SK-N-SH treated with all-trans-retinoic acid at 6 μM for 48 hours (cell line): Measurements from ENCODE around the gene ANKS1A.
"Not testable (repeated sequence)": the region's sequence is repeated elsewhere in the genome, so short reads cannot be mapped to it uniquely, and the experiment has no call there.

ENCODE experiments used
- ATAC-seq: fragments of 200-7000 bp; cut with Tn5 transposase; 3 replicates; pipeline ENCODE4 v1.9.1; 2020; ENCODE audit warnings: mild to moderate bottlenecking, moderate library complexity
- ARNTL ChIP-seq: fragments of 450-650 bp; formaldehyde crosslinking; IDR thresholded peaks from 2 replicates; pipeline ENCODE4 v1.5.0; 2020; ENCODE audit warnings: low read depth, mild to moderate bottlenecking, moderate library complexity, borderline replicate concordance
- CREB5 ChIP-seq: fragments of 250-450 bp; sonication (Bioruptor Pico); IDR thresholded peaks from 2 replicates; pipeline ENCODE4 v1.5.1; 2020; ENCODE audit warnings: low read depth, mild to moderate bottlenecking, moderate library complexity
- CSDC2 ChIP-seq: fragments of 250-450 bp; sonication (Bioruptor Pico); IDR thresholded peaks from 2 replicates; pipeline ENCODE4 v1.5.0; 2020; ENCODE audit warnings: mild to moderate bottlenecking, moderate library complexity
- ISL1 ChIP-seq: fragments of 250-450 bp; sonication (Bioruptor Pico); IDR thresholded peaks from 2 replicates; pipeline ENCODE4 v2.1.2; 2022; ENCODE audit warnings: mild to moderate bottlenecking, moderate library complexity
- OSR1 ChIP-seq: fragments of 250-450 bp; sonication (Bioruptor Pico); IDR thresholded peaks from 2 replicates; pipeline ENCODE4 v1.8.0; 2022; ENCODE audit warnings: moderate library complexity, mild to moderate bottlenecking, inconsistent platforms
- PATZ1 ChIP-seq: fragments of 250-450 bp; sonication (Bioruptor Pico); IDR thresholded peaks from 2 replicates; pipeline ENCODE4 v1.8.0; 2020; ENCODE audit warnings: mild to moderate bottlenecking, moderate library complexity, borderline replicate concordance
- POU6F1 ChIP-seq: fragments of 250-450 bp; sonication (Bioruptor Pico); IDR thresholded peaks from 2 replicates; pipeline ENCODE4 v1.8.0; 2021; ENCODE audit warnings: low read depth, mild to moderate bottlenecking, moderate library complexity, borderline replicate concordance
- SNAI2 ChIP-seq: fragments of 250-450 bp; sonication (Bioruptor Pico); IDR thresholded peaks from 2 replicates; pipeline ENCODE4 v1.5.0; 2020; ENCODE audit warnings: mild to moderate bottlenecking, moderate library complexity
- TCF4 ChIP-seq: fragments of 250-450 bp; sonication (Bioruptor Pico); IDR thresholded peaks from 2 replicates; pipeline ENCODE4 v1.8.0; 2021; ENCODE audit warnings: mild to moderate bottlenecking, moderate library complexity, borderline replicate concordance
- TOX ChIP-seq: fragments of 250-450 bp; sonication (Bioruptor Pico); IDR thresholded peaks from 2 replicates; pipeline ENCODE4 v1.8.0; 2021; ENCODE audit warnings: mild to moderate bottlenecking, moderate library complexity, borderline replicate concordance
- TSHZ2 ChIP-seq: fragments of 250-450 bp; sonication (Bioruptor Pico); IDR thresholded peaks from 2 replicates; pipeline ENCODE4 v1.5.0; 2020; ENCODE audit warnings: mild to moderate bottlenecking, moderate library complexity
- ZC3H10 ChIP-seq: fragments of 250-450 bp; sonication (Bioruptor Pico); IDR thresholded peaks from 2 replicates; pipeline ENCODE4 v1.5.1; 2021; ENCODE audit warnings: mild to moderate bottlenecking, moderate library complexity
- ZFP3 ChIP-seq: fragments of 250-450 bp; sonication (Bioruptor Pico); IDR thresholded peaks from 2 replicates; pipeline ENCODE4 v1.5.0; 2020; ENCODE audit warnings: mild to moderate bottlenecking, moderate library complexity
- ZFP30 ChIP-seq: fragments of 450-650 bp; formaldehyde crosslinking; IDR thresholded peaks from 2 replicates; pipeline ENCODE4 v1.5.0; 2022; ENCODE audit warnings: mild to moderate bottlenecking, moderate library complexity
- ZNF70 ChIP-seq: fragments of 450-650 bp; formaldehyde crosslinking; IDR thresholded peaks from 2 replicates; pipeline ENCODE4 v1.5.0; 2020; ENCODE audit warnings: mild to moderate bottlenecking, moderate library complexity
- ZNF8 ChIP-seq: fragments of 450-650 bp; formaldehyde crosslinking; IDR thresholded peaks from 2 replicates; pipeline ENCODE4 v1.5.0; 2020; ENCODE audit warnings: mild to moderate bottlenecking, moderate library complexity

The ANKS1A gene

GRCh38 chr6:34877869-34878485 lies 11.1 kb upstream of the ANKS1A start (continued):
- TF ChIP-seq POU6F1 (CRISPR knock-in tag) (no peak), CSDC2 (CRISPR knock-in tag) (no peak), ZC3H10 (CRISPR knock-in tag) (no peak), OSR1 (CRISPR knock-in tag) (no peak), ZNF8 (CRISPR knock-in tag) (no peak), TOX (CRISPR knock-in tag) (no peak), ZFP3 (CRISPR knock-in tag) (no peak), SNAI2 (CRISPR knock-in tag) (no peak)

- not testable (repeated sequence) for ATAC-seq
Observed at GRCh38 chr6:34884073-34884472, 5.0 kb upstream of the ANKS1A start.

- no peak for ATAC-seq
- no peak for TF ChIP-seq SNAI2 (CRISPR knock-in tag)
- no peak for TF ChIP-seq ARNTL (CRISPR knock-in tag)
- no peak for TF ChIP-seq TSHZ2 (CRISPR knock-in tag)
- no peak for TF ChIP-seq OSR1 (CRISPR knock-in tag)
- no peak for TF ChIP-seq TCF4 (CRISPR knock-in tag)
- no peak for TF ChIP-seq ZNF70 (CRISPR knock-in tag)
- no peak for TF ChIP-seq ISL1 (CRISPR knock-in tag)
- no peak for TF ChIP-seq ZC3H10 (CRISPR knock-in tag)
- TF ChIP-seq ZFP30 (CRISPR knock-in tag): no peak
- TF ChIP-seq PATZ1 (CRISPR knock-in tag): no peak
- no peak for TF ChIP-seq CSDC2 (CRISPR knock-in tag)
Observed at GRCh38 chr6:34884996-34885395, 4.1 kb upstream of the ANKS1A start.

GRCh38 chr6:34885837-34886236 lies 3.2 kb upstream of the ANKS1A start:
- ATAC-seq: not testable (repeated sequence)

GRCh38 chr6:34887753-34888513 lies 1.1 kb upstream of the ANKS1A start, which contains the start of gene TAF11:
TSS of gene TAF11 (minus strand) at chr6:34888042. CDS start at chr6:34887957, 85 bp downstream.
- peak; percentile 94 for ATAC-seq
- peak; percentile 27; the same call in 1 of the 2 replicates for TF ChIP-seq ZNF70 (CRISPR knock-in tag)
- TF ChIP-seq CREB5 (CRISPR knock-in tag): no peak
